OCI-LY7 (cell line): ENCODE measurements around the gene NOD2. TPM values are rescaled to one million over a fixed set of nuclear protein-coding genes. Genes with fewer than 3 reads are reported as not detected.
A peak's percentile ranks its signal among the peaks of the same experiment; 100 is the strongest.

ENCODE experiments used
- BruUV-seq: library from RNA; stranded (reverse); fragments of 400-500 nt; replicated peaks from 2 replicates; lab custom pipeline; 2021; lab: Mats Ljungman, UMichigan
- CTCF ChIA-PET: fragments of 300-600 bp; sonication (Branson Sonifier 250); formaldehyde crosslinking; loops from one replicate; lab custom pipeline; 2022; ENCODE audit warnings: antibody characterized with exemption; ENCODE audit not compliant: unreplicated experiment; lab: Charles Lee
- POLR2A ChIA-PET: fragments of 300-600 bp; sonication (Branson Sonifier 250); formaldehyde crosslinking; loops from one replicate; lab custom pipeline; 2022; ENCODE audit warnings: antibody characterized with exemption; lab: Charles Lee
- DNase-seq: peaks from one replicate; pipeline ENCODE4 v3.0.0-alpha.2; 2015; ENCODE audit warnings: low spot score
- H2AFZ ChIP-seq: fragments of 200-600 bp; sonication (generic), shearing (Covaris generic); 2 replicates; pipeline ENCODE4 v1.6.1; 2014; ENCODE audit warnings: mild to moderate bottlenecking, antibody characterized with exemption, low read length, moderate library complexity
- H3K27ac ChIP-seq: fragments of 200-600 bp; sonication (generic); 2 replicates; pipeline ENCODE4 v1.5.1; 2014; ENCODE audit warnings: mixed run types, low read depth, mild to moderate bottlenecking, moderate library complexity, low read length, inconsistent platforms; ENCODE audit not compliant: poor library complexity, severe bottlenecking
- H3K36me3 ChIP-seq: fragments of 200-600 bp; sonication (generic); 2 replicates; pipeline ENCODE4 v1.6.1; 2014; ENCODE audit warnings: mild to moderate bottlenecking, antibody characterized with exemption, low read length, moderate library complexity, mixed read lengths; ENCODE audit not compliant: insufficient read depth
- H3K4me1 ChIP-seq: fragments of 200-600 bp; sonication (generic); 2 replicates; pipeline ENCODE4 v1.5.1; 2014; ENCODE audit warnings: mild to moderate bottlenecking, low read length; ENCODE audit not compliant: insufficient read depth, poor library complexity, severe bottlenecking
- H3K4me2 ChIP-seq: fragments of 200-600 bp; sonication (generic); 2 replicates; pipeline ENCODE4 v1.6.1; 2014; ENCODE audit warnings: mild to moderate bottlenecking, low read length
- H3K4me3 ChIP-seq: fragments of 200-600 bp; sonication (generic); 2 replicates; pipeline ENCODE4 v1.5.1; 2014; ENCODE audit warnings: mild to moderate bottlenecking, low read depth, low read length; ENCODE audit not compliant: poor library complexity, severe bottlenecking
- H3K79me2 ChIP-seq: fragments of 200-600 bp; sonication (generic); 2 replicates; pipeline ENCODE4 v1.6.1; 2016; ENCODE audit warnings: low read depth, mild to moderate bottlenecking, low read length, moderate library complexity, mixed read lengths; ENCODE audit not compliant: insufficient read depth
- H3K9me2 ChIP-seq: fragments of 200-600 bp; sonication (generic); 2 replicates; pipeline ENCODE4 v1.6.1; 2016; ENCODE audit warnings: mild to moderate bottlenecking, low read length, mixed read lengths; ENCODE audit not compliant: insufficient read depth
- H3K9me3 ChIP-seq: fragments of 200-600 bp; sonication (generic); 2 replicates; pipeline ENCODE4 v1.6.1; 2014; ENCODE audit warnings: mild to moderate bottlenecking, mixed run types, low read length, mixed read lengths
- H4K20me1 ChIP-seq: fragments of 200-600 bp; sonication (generic); 2 replicates; pipeline ENCODE4 v1.6.1; 2014; ENCODE audit warnings: mild to moderate bottlenecking, antibody characterized with exemption, low read length, moderate library complexity, mixed read lengths; ENCODE audit not compliant: insufficient read depth
- EZH2phosphoT487 ChIP-seq: fragments of 200-600 bp; sonication (generic); IDR thresholded peaks from 2 replicates; pipeline ENCODE4 v1.6.1; 2018; ENCODE audit warnings: low read depth, borderline replicate concordance, mild to moderate bottlenecking, mixed run types, antibody characterized with exemption, low read length, moderate library complexity, mixed read lengths
- intact Hi-C: fragments of 100-400 bp; cut with micrococcal nuclease; formaldehyde crosslinking; loops from one replicate; pipeline ENCODE4 v1.10.0; 2022; ENCODE audit not compliant: unreplicated experiment
- total RNA-seq, 2 experiments: library from RNA; depleted of rRNA in 1 of 2; stranded (reverse); fragments of >200 nt in 1 of 2; shearing (Covaris generic) in 1 of 2; gene quantifications; 2 replicates each; pipeline ENCODE4 v1.2.3, GENCODE V29; 2014 to 2022
- TF ChIP-seq, protein P1 (sequence below): fragments of 200-600 bp; sonication (generic); conservative IDR thresholded peaks from 2 replicates; pipeline ENCODE4 v1.5.1; 2014; ENCODE audit warnings: mild to moderate bottlenecking, antibody characterized with exemption, low read length, moderate library complexity, mixed read lengths

NOD2 gene
- total RNA-seq, 2 experiments from 2014 or later = not detected

DNA sequence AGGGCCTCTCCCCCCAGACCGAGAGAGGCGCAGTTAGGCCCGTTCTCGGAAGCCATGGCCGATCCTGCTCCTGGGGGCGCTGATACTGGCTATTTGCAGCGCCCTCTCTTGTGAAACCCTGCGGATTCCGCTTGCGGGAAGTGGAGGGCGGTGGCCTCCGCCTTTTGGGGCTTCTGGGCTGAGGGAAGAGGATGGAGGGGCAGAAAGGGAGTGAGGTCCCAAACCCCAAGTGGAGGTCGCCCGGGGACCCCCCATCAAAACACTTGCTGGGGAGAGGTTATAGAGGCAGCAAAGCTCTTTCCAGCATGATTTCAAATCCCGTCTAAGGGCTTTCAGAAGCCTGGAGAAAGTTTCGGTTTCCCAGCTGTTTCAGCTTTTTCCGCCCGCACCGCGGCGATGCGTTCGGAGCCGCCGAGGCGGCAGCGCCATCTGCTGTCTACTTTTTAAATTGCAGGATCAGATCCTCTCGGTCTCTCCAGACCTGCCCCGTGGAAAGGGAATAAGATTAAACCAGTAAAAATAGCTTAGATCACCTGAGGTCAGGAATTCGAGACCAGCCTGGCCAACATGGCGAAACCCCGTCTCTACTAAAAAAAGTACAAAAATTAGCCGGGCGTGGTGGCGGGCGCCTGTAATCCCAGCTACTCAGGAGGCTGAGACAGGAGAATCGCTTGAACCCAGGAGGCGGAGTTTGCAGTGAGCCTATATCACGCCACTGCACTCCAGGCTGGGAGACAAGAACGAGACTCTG, 28.1 kb upstream of the NOD2 start:
- H3K27ac ChIP-seq = no peak overlapping the region
- BruUV-seq = no TSS peak
- no peak for TF ChIP-seq EZH2phosphoT487
- TF ChIP-seq, protein P1, sequence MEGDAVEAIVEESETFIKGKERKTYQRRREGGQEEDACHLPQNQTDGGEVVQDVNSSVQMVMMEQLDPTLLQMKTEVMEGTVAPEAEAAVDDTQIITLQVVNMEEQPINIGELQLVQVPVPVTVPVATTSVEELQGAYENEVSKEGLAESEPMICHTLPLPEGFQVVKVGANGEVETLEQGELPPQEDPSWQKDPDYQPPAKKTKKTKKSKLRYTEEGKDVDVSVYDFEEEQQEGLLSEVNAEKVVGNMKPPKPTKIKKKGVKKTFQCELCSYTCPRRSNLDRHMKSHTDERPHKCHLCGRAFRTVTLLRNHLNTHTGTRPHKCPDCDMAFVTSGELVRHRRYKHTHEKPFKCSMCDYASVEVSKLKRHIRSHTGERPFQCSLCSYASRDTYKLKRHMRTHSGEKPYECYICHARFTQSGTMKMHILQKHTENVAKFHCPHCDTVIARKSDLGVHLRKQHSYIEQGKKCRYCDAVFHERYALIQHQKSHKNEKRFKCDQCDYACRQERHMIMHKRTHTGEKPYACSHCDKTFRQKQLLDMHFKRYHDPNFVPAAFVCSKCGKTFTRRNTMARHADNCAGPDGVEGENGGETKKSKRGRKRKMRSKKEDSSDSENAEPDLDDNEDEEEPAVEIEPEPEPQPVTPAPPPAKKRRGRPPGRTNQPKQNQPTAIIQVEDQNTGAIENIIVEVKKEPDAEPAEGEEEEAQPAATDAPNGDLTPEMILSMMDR = peak; percentile 84
- peak; percentile 54 for DNase-seq
- H3K79me2 ChIP-seq = no peaks in the 10 kb centered on the region
- H4K20me1 ChIP-seq = no peaks in the 10 kb centered on the region
- H3K36me3 ChIP-seq = no peaks in the 10 kb centered on the region
- H3K9me2 ChIP-seq = no peaks in the 10 kb centered on the region
- no peak overlapping the region for H3K4me3 ChIP-seq
- POLR2A ChIA-PET = no interaction called here
- no peaks in the 10 kb centered on the region for H3K9me3 ChIP-seq
- intact Hi-C loops = no loop called here
- H2AFZ ChIP-seq = no peak overlapping the region
- CTCF ChIA-PET = no interaction called here
- peak overlapping the region; percentile 50; the same call in 1 of the 2 replicates for H3K4me2 ChIP-seq
- H3K4me1 ChIP-seq = no peaks in the 10 kb centered on the region

DNA sequence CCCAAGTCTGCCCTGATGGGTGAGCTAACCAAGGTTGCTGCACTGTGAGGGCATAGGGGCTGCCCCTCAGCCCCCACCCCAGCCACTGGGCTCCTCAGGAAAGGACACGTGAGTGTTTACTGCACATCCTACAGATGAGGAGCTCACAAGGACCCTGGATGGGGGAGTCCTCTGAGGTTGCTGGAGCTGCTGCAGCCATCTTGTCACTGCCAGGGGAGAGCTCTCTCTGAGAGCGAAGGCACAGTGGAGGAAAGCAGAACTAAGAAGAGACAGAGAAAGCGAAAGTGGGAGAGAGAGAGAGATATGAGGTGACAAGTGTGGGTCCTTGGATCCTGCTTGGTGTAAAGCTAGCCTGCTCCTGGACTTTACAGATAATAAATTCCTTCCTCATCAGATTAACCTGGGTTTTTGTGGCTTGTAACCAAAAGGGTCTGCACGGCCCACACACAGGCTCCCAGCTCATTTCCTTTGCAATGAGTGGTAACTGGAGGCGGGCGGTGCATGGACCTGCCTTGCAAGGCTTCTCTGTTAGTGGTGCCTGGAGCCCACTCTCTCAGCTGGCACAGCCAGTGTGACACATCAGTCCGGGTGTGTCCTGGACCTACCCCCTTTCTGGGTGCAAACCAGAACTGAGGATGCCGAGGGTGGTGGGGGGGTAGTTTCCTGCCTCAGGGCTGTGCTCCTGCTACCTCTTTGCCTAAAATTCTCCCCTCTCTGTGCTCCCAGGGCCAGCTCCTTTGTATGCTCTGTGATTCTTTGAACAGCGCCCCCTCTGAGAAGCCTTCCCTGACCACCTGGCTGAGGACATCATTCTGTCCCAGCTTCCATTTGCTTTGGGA, 26.5 kb upstream of the NOD2 start:
- Histone ChIP-seq H3K27ac (no peak overlapping the region), H3K36me3 (no peaks in the 10 kb centered on the region), H4K20me1 (no peaks in the 10 kb centered on the region), H2AFZ (no peak overlapping the region), H3K9me3 (peaks cover 2% of the 10 kb centered on the region; the same call in 1 of the 2 replicates), H3K79me2 (no peaks in the 10 kb centered on the region), H3K9me2 (no peaks in the 10 kb centered on the region), H3K4me1 (no peaks in the 10 kb centered on the region), H3K4me2 (no peak overlapping the region), H3K4me3 (no peak overlapping the region)
- TF ChIP-seq EZH2phosphoT487 = no peak
- TF ChIP-seq, protein P1 = no peak
- intact Hi-C loops = no loop called here
- DNase-seq = no peak
- ChIA-PET POLR2A (interaction anchor here (0.6 kb wide), 1 partner anchor 133 kb away, joined by 3 read pairs; no protein-coding TSS in a partner anchor), CTCF (interaction anchor here (0.6 to 1.2 kb wide), 4 partner anchors 14 to 1991 kb away, joined by 3 to 4 read pairs (median 3); partner anchors contain the start of gene SNX20)
- BruUV-seq = no TSS peak
